ENCODE results near the gene KHDC4. TPM values are rescaled to one million over a fixed set of nuclear protein-coding genes. Genes with fewer than 3 reads are reported as not detected.

KHDC4 gene
- total and polyA plus RNA-seq, 9 of the 15 experiments (the other 6 are each of a cell fraction or from before 2014, with no cell fraction given), result 12.1 to 185 (median 65.6) TPM

GRCh38 chr1:155981266-155982088 lies 47.3 kb upstream of the KHDC4 start (continued):
- TF ChIP-seq, protein P1, sequence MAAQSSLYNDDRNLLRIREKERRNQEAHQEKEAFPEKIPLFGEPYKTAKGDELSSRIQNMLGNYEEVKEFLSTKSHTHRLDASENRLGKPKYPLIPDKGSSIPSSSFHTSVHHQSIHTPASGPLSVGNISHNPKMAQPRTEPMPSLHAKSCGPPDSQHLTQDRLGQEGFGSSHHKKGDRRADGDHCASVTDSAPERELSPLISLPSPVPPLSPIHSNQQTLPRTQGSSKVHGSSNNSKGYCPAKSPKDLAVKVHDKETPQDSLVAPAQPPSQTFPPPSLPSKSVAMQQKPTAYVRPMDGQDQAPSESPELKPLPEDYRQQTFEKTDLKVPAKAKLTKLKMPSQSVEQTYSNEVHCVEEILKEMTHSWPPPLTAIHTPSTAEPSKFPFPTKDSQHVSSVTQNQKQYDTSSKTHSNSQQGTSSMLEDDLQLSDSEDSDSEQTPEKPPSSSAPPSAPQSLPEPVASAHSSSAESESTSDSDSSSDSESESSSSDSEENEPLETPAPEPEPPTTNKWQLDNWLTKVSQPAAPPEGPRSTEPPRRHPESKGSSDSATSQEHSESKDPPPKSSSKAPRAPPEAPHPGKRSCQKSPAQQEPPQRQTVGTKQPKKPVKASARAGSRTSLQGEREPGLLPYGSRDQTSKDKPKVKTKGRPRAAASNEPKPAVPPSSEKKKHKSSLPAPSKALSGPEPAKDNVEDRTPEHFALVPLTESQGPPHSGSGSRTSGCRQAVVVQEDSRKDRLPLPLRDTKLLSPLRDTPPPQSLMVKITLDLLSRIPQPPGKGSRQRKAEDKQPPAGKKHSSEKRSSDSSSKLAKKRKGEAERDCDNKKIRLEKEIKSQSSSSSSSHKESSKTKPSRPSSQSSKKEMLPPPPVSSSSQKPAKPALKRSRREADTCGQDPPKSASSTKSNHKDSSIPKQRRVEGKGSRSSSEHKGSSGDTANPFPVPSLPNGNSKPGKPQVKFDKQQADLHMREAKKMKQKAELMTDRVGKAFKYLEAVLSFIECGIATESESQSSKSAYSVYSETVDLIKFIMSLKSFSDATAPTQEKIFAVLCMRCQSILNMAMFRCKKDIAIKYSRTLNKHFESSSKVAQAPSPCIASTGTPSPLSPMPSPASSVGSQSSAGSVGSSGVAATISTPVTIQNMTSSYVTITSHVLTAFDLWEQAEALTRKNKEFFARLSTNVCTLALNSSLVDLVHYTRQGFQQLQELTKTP (IDR thresholded peaks at IDR 0.05; ENCODE audit: low read depth in 1 of 2, partially characterized antibody in 2 of 2), result peak in 1 of 2 experiments; percentile 15
- TF ChIP-seq MEIS2 (IDR thresholded peaks at IDR 0.05; ENCODE audit: partially characterized antibody) (peak; percentile 2), CHD2 (IDR thresholded peaks at IDR 0.05; ENCODE audit: low read depth, low read length) (no peak), DMBX1 (CRISPR knock-in tag; IDR thresholded peaks at IDR 0.05; ENCODE audit: borderline replicate concordance) (peak; percentile 40; the same call in 1 of the 2 replicates), ELF1 (tag; IDR thresholded peaks at IDR 0.05) (no peak), KAT7 (CRISPR knock-in tag; IDR thresholded peaks at IDR 0.05; ENCODE audit: borderline replicate concordance) (0 out of 2 replicates have a peak, but pooled peaks have one; percentile 12), ZNF699 (CRISPR knock-in tag; IDR thresholded peaks at IDR 0.05; ENCODE audit: insufficient replicate concordance) (no peak), ZNF134 (CRISPR knock-in tag; conservative IDR thresholded peaks at IDR 0.05) (0 out of 2 replicates have a peak, but pooled peaks have one; percentile 29), MAZ (CRISPR knock-in tag; conservative IDR thresholded peaks at IDR 0.05 in 1 of 2, IDR thresholded peaks at IDR 0.05 in 1 of 2) (peak; percentile 24 to 35; a peak in 2 of 4 replicates), TCF7L2 (IDR thresholded peaks at IDR 0.05; ENCODE audit: low read depth, low read length) (0 out of 2 replicates have a peak, but pooled peaks have one; percentile 5), ZNF584 (CRISPR knock-in tag; IDR thresholded peaks at IDR 0.05; ENCODE audit: low read depth) (peak; percentile 76; the same call in 1 of the 2 replicates), JUND (IDR thresholded peaks at IDR 0.05; ENCODE audit: borderline replicate concordance, low read depth, low read length) (no peak), JUND (tag; IDR thresholded peaks at IDR 0.05; ENCODE audit: borderline replicate concordance, low read depth, low read length) (peak; percentile 13; the same call in 2 of the 3 replicates), ZNF778 (CRISPR knock-in tag; IDR thresholded peaks at IDR 0.05) (no peak), ZEB2 (IDR thresholded peaks at IDR 0.05) (0 out of 2 replicates have a peak, but pooled peaks have one; percentile 38), RHOXF2B (CRISPR knock-in tag; conservative IDR thresholded peaks at IDR 0.05) (0 out of 2 replicates have a peak, but pooled peaks have one; percentile 11), SPI1 (IDR thresholded peaks at IDR 0.05; ENCODE audit: borderline replicate concordance, low read depth, low read length) (peak; percentile 27; the same call in 1 of the 2 replicates), ZMIZ1 (IDR thresholded peaks at IDR 0.05; ENCODE audit: low read depth in 2 of 2, low read length in 2 of 2) (no peak)
- TF ChIP-seq, protein P2, sequence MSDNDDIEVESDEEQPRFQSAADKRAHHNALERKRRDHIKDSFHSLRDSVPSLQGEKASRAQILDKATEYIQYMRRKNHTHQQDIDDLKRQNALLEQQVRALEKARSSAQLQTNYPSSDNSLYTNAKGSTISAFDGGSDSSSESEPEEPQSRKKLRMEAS (CRISPR knock-in tag; IDR thresholded peaks at IDR 0.05), result 0 out of 2 replicates have a peak, but pooled peaks have one; percentile 14

Data from K562 (cell line).